SK-N-SH treated with all-trans-retinoic acid at 6 μM for 48 hours (cell line): ENCODE measurements around the gene TRABD2B.

Experiments
- ATAC-seq: fragments of 200-7000 bp; cut with Tn5 transposase; 3 replicates; pipeline ENCODE4 v1.9.1; 2020; ENCODE audit warnings: mild to moderate bottlenecking, moderate library complexity
- ARNTL ChIP-seq: fragments of 450-650 bp; formaldehyde crosslinking; IDR thresholded peaks from 2 replicates; pipeline ENCODE4 v1.5.0; 2020; ENCODE audit warnings: low read depth, mild to moderate bottlenecking, moderate library complexity, borderline replicate concordance
- BACH2 ChIP-seq: fragments of 250-450 bp; sonication (Bioruptor Pico); IDR thresholded peaks from 2 replicates; pipeline ENCODE4 v1.9.0; 2021; ENCODE audit warnings: mild to moderate bottlenecking, borderline replicate concordance
- CREB5 ChIP-seq: fragments of 250-450 bp; sonication (Bioruptor Pico); IDR thresholded peaks from 2 replicates; pipeline ENCODE4 v1.5.1; 2020; ENCODE audit warnings: low read depth, mild to moderate bottlenecking, moderate library complexity
- CSDC2 ChIP-seq: fragments of 250-450 bp; sonication (Bioruptor Pico); IDR thresholded peaks from 2 replicates; pipeline ENCODE4 v1.5.0; 2020; ENCODE audit warnings: mild to moderate bottlenecking, moderate library complexity
- CSRNP3 ChIP-seq: fragments of 250-450 bp; sonication (Bioruptor Pico); IDR thresholded peaks from 2 replicates; pipeline ENCODE4 v1.5.1; 2021; ENCODE audit warnings: mild to moderate bottlenecking, moderate library complexity
- ESRRG ChIP-seq: fragments of 250-450 bp; sonication (Bioruptor Pico); IDR thresholded peaks from 2 replicates; pipeline ENCODE4 v1.6.1; 2021; ENCODE audit warnings: mild to moderate bottlenecking
- GLIS3 ChIP-seq: fragments of 250-450 bp; sonication (Bioruptor Pico); IDR thresholded peaks from 2 replicates; pipeline ENCODE4 v1.5.0; 2020; ENCODE audit warnings: mild to moderate bottlenecking, moderate library complexity
- OSR1 ChIP-seq: fragments of 250-450 bp; sonication (Bioruptor Pico); IDR thresholded peaks from 2 replicates; pipeline ENCODE4 v1.8.0; 2022; ENCODE audit warnings: moderate library complexity, mild to moderate bottlenecking, inconsistent platforms
- PATZ1 ChIP-seq: fragments of 250-450 bp; sonication (Bioruptor Pico); IDR thresholded peaks from 2 replicates; pipeline ENCODE4 v1.8.0; 2020; ENCODE audit warnings: mild to moderate bottlenecking, moderate library complexity, borderline replicate concordance
- POU6F1 ChIP-seq: fragments of 250-450 bp; sonication (Bioruptor Pico); IDR thresholded peaks from 2 replicates; pipeline ENCODE4 v1.8.0; 2021; ENCODE audit warnings: low read depth, mild to moderate bottlenecking, moderate library complexity, borderline replicate concordance
- RARB ChIP-seq: fragments of 250-450 bp; sonication (Bioruptor Pico); IDR thresholded peaks from 2 replicates; pipeline ENCODE4 v1.8.0; 2021; ENCODE audit warnings: mild to moderate bottlenecking, moderate library complexity
- SNAI2 ChIP-seq: fragments of 250-450 bp; sonication (Bioruptor Pico); IDR thresholded peaks from 2 replicates; pipeline ENCODE4 v1.5.0; 2020; ENCODE audit warnings: mild to moderate bottlenecking, moderate library complexity
- TCF4 ChIP-seq: fragments of 250-450 bp; sonication (Bioruptor Pico); IDR thresholded peaks from 2 replicates; pipeline ENCODE4 v1.8.0; 2021; ENCODE audit warnings: mild to moderate bottlenecking, moderate library complexity, borderline replicate concordance
- TOX ChIP-seq: fragments of 250-450 bp; sonication (Bioruptor Pico); IDR thresholded peaks from 2 replicates; pipeline ENCODE4 v1.8.0; 2021; ENCODE audit warnings: mild to moderate bottlenecking, moderate library complexity, borderline replicate concordance
- TSHZ2 ChIP-seq: fragments of 250-450 bp; sonication (Bioruptor Pico); IDR thresholded peaks from 2 replicates; pipeline ENCODE4 v1.5.0; 2020; ENCODE audit warnings: mild to moderate bottlenecking, moderate library complexity
- ZC3H10 ChIP-seq: fragments of 250-450 bp; sonication (Bioruptor Pico); IDR thresholded peaks from 2 replicates; pipeline ENCODE4 v1.5.1; 2021; ENCODE audit warnings: mild to moderate bottlenecking, moderate library complexity
- ZFP3 ChIP-seq: fragments of 250-450 bp; sonication (Bioruptor Pico); IDR thresholded peaks from 2 replicates; pipeline ENCODE4 v1.5.0; 2020; ENCODE audit warnings: mild to moderate bottlenecking, moderate library complexity
- ZFP30 ChIP-seq: fragments of 450-650 bp; formaldehyde crosslinking; IDR thresholded peaks from 2 replicates; pipeline ENCODE4 v1.5.0; 2022; ENCODE audit warnings: mild to moderate bottlenecking, moderate library complexity
- ZNF565 ChIP-seq: fragments of 450-650 bp; formaldehyde crosslinking; conservative IDR thresholded peaks from 2 replicates; pipeline ENCODE4 v1.5.0; 2020; ENCODE audit warnings: low read depth, mild to moderate bottlenecking, moderate library complexity
- ZNF8 ChIP-seq: fragments of 450-650 bp; formaldehyde crosslinking; IDR thresholded peaks from 2 replicates; pipeline ENCODE4 v1.5.0; 2020; ENCODE audit warnings: mild to moderate bottlenecking, moderate library complexity

Gene TRABD2B

GRCh38 chr1:47976728-47977127, 20.5 kb downstream of the TRABD2B start:
- ATAC-seq, result no peak
- TF ChIP-seq BACH2 (CRISPR knock-in tag), result no peak
- TF ChIP-seq CSDC2 (CRISPR knock-in tag), result no peak
- no peak for TF ChIP-seq TOX
- TF ChIP-seq ZNF565 (CRISPR knock-in tag), result no peak
- no peak for TF ChIP-seq ZFP3 (CRISPR knock-in tag)
- TF ChIP-seq CREB5, result no peak

GRCh38 chr1:47976267-47976666, 20.9 kb downstream of the TRABD2B start:
- ATAC-seq, result no peak
- TF ChIP-seq OSR1 (CRISPR knock-in tag) (no peak), GLIS3 (CRISPR knock-in tag) (no peak), SNAI2 (no peak), TCF4 (no peak), POU6F1 (CRISPR knock-in tag) (no peak), ZFP30 (CRISPR knock-in tag) (no peak), ZNF565 (CRISPR knock-in tag) (no peak), ZC3H10 (CRISPR knock-in tag) (no peak), ESRRG (CRISPR knock-in tag) (no peak), CREB5 (no peak), CSDC2 (CRISPR knock-in tag) (no peak), ZNF8 (CRISPR knock-in tag) (no peak), ARNTL (no peak), BACH2 (CRISPR knock-in tag) (no peak), TSHZ2 (CRISPR knock-in tag) (no peak), ZFP3 (CRISPR knock-in tag) (no peak), PATZ1 (no peak), RARB (no peak)

- no peak for ATAC-seq
- TF ChIP-seq RARB, result no peak
- no peak for TF ChIP-seq ZC3H10 (CRISPR knock-in tag)
- TF ChIP-seq OSR1 (CRISPR knock-in tag), result no peak
- no peak for TF ChIP-seq CSDC2 (CRISPR knock-in tag)
- TF ChIP-seq ESRRG (CRISPR knock-in tag), result no peak
- TF ChIP-seq GLIS3 (CRISPR knock-in tag), result no peak
- no peak for TF ChIP-seq PATZ1
- no peak for TF ChIP-seq CREB5
- TF ChIP-seq SNAI2, result no peak
- no peak for TF ChIP-seq ZFP30 (CRISPR knock-in tag)
- no peak for TF ChIP-seq CSRNP3 (CRISPR knock-in tag)
- no peak for TF ChIP-seq ZNF8 (CRISPR knock-in tag)
- TF ChIP-seq TCF4, result no peak
- no peak for TF ChIP-seq ARNTL
These were observed 21.8 kb downstream of the TRABD2B start for GRCh38 chr1:47975302-47975921.
